ENCODE results near the gene KLHDC2. TPM values are rescaled to one million over a fixed set of nuclear protein-coding genes. Genes with fewer than 3 reads are reported as not detected.

The KLHDC2 gene, protein sequence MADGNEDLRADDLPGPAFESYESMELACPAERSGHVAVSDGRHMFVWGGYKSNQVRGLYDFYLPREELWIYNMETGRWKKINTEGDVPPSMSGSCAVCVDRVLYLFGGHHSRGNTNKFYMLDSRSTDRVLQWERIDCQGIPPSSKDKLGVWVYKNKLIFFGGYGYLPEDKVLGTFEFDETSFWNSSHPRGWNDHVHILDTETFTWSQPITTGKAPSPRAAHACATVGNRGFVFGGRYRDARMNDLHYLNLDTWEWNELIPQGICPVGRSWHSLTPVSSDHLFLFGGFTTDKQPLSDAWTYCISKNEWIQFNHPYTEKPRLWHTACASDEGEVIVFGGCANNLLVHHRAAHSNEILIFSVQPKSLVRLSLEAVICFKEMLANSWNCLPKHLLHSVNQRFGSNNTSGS
- polyA plus RNA-seq (2011; rRNA removed) (75.7 and 83.7 TPM in 2 replicates), polyA plus RNA-seq (2017; fragmentation: RNase III; extraction: RNeasy Plus Mini Kit Qiagen cat#74134 plus additional on column Dnase treatment) (38.9 to 47.5 TPM (median 46.4 TPM) in 3 replicates), polyA minus RNA-seq (2011; rRNA and poly(A)+ RNA removed) (27.5 and 31.6 TPM in 2 replicates)
- 22.3 and 31.0 TPM in 2 replicates for polyA plus RNA-seq (2012; cell fraction: cytosol; rRNA removed)
- polyA plus RNA-seq (2012; cell fraction: nucleus; rRNA removed) = 26.1 and 30.1 TPM in 2 replicates

DNA sequence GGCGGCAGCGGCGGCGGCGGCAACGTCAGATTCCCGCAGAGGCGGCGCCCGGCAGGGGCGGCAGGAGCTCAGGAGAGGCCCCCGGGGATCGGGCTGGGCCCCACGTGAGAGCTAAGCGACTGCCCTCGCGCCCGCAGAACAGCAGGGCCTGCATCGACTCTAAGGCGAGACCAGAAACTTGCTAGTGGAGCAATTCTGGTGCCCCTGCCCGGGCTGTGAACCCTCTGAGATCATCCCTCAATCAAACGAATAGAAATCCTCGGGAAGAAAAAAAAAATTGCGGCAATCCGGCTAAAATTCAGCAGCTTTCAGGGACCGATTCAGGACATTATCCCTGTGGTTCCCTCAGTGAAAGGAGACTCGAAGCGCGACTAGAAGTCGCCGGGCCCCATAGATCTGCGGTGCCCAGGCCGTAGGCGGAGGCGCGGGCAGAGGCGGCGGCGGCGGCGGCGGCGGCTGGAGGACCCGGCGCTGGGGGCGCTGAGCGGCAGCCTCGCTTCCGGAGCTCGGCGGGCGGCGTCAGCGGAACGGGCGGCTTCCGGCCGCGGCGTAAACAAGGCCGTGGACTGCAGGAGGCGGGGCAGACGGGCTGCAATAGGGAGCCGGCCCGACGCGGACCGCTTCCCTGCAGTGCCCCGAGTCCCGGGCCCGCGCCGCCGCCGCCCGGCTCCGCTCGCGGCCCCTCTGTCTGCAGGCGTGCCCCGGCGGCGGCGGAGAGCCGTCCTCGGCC lies at the start of gene KLHDC2:
Gene KLHDC2, plus strand, starts transcription at position 583 of the 730 bp plus-strand sequence. CDS start 316 bp downstream, outside the sequence.
- ATAC-seq = peak; percentile 85 to 87
- no peak for FAIRE-seq
- TF ChIP-seq NPAS2 (CRISPR knock-in tag; IDR thresholded peaks at IDR 0.05; ENCODE audit: borderline replicate concordance) (peak; percentile 9; the same call in 1 of the 2 replicates), ATOH8 (CRISPR knock-in tag; IDR thresholded peaks at IDR 0.05; ENCODE audit: low read depth) (peak; percentile 59; the same call in 1 of the 2 replicates), ZC3H11A (IDR thresholded peaks at IDR 0.05) (no peak), POLR2A (IDR thresholded peaks at IDR 0.05; ENCODE audit: low read length) (peak; percentile 80), SMC3 (IDR thresholded peaks at IDR 0.05) (no peak; the same call in 1 of the 3 replicates), JUN (IDR thresholded peaks at IDR 0.05) (peak in 1 of 2 experiments; percentile 95; a peak in 4 of 5 replicates), E2F6 (IDR thresholded peaks at IDR 0.05; ENCODE audit: borderline replicate concordance, low read depth) (peak; percentile 67; the same call in 1 of the 2 replicates), USF2 (IDR thresholded peaks at IDR 0.05) (peak; percentile 38; the same call in 1 of the 2 replicates), RARB (CRISPR knock-in tag; IDR thresholded peaks at IDR 0.05) (no peak), BHLHE40 (IDR thresholded peaks at IDR 0.05; ENCODE audit: low read depth, low read length) (no peak), ESRRA (IDR thresholded peaks at IDR 0.05; ENCODE audit: borderline replicate concordance, low read length) (no peak), PHF8 (IDR thresholded peaks at IDR 0.05; ENCODE audit: borderline replicate concordance, low read depth) (peak; percentile 60; the same call in 1 of the 2 replicates), HOXB5 (CRISPR knock-in tag; IDR thresholded peaks at IDR 0.05) (no peak), MAX (IDR thresholded peaks at IDR 0.05) (peak; percentile 78)
- TF ChIP-seq, protein P1, sequence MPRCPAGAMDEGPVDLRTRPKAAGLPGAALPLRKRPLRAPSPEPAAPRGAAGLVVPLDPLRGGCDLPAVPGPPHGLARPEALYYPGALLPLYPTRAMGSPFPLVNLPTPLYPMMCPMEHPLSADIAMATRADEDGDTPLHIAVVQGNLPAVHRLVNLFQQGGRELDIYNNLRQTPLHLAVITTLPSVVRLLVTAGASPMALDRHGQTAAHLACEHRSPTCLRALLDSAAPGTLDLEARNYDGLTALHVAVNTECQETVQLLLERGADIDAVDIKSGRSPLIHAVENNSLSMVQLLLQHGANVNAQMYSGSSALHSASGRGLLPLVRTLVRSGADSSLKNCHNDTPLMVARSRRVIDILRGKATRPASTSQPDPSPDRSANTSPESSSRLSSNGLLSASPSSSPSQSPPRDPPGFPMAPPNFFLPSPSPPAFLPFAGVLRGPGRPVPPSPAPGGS (IDR thresholded peaks at IDR 0.05) = peak; percentile 60; the same call in 1 of the 3 replicates
- TF ChIP-seq, protein P2, sequence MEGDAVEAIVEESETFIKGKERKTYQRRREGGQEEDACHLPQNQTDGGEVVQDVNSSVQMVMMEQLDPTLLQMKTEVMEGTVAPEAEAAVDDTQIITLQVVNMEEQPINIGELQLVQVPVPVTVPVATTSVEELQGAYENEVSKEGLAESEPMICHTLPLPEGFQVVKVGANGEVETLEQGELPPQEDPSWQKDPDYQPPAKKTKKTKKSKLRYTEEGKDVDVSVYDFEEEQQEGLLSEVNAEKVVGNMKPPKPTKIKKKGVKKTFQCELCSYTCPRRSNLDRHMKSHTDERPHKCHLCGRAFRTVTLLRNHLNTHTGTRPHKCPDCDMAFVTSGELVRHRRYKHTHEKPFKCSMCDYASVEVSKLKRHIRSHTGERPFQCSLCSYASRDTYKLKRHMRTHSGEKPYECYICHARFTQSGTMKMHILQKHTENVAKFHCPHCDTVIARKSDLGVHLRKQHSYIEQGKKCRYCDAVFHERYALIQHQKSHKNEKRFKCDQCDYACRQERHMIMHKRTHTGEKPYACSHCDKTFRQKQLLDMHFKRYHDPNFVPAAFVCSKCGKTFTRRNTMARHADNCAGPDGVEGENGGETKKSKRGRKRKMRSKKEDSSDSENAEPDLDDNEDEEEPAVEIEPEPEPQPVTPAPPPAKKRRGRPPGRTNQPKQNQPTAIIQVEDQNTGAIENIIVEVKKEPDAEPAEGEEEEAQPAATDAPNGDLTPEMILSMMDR (IDR thresholded peaks at IDR 0.05) = peak; percentile 62
- TF ChIP-seq, protein P3, sequence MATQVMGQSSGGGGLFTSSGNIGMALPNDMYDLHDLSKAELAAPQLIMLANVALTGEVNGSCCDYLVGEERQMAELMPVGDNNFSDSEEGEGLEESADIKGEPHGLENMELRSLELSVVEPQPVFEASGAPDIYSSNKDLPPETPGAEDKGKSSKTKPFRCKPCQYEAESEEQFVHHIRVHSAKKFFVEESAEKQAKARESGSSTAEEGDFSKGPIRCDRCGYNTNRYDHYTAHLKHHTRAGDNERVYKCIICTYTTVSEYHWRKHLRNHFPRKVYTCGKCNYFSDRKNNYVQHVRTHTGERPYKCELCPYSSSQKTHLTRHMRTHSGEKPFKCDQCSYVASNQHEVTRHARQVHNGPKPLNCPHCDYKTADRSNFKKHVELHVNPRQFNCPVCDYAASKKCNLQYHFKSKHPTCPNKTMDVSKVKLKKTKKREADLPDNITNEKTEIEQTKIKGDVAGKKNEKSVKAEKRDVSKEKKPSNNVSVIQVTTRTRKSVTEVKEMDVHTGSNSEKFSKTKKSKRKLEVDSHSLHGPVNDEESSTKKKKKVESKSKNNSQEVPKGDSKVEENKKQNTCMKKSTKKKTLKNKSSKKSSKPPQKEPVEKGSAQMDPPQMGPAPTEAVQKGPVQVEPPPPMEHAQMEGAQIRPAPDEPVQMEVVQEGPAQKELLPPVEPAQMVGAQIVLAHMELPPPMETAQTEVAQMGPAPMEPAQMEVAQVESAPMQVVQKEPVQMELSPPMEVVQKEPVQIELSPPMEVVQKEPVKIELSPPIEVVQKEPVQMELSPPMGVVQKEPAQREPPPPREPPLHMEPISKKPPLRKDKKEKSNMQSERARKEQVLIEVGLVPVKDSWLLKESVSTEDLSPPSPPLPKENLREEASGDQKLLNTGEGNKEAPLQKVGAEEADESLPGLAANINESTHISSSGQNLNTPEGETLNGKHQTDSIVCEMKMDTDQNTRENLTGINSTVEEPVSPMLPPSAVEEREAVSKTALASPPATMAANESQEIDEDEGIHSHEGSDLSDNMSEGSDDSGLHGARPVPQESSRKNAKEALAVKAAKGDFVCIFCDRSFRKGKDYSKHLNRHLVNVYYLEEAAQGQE (IDR thresholded peaks at IDR 0.05) = 0 out of 2 replicates have a peak, but pooled peaks have one; percentile 3
- TF ChIP-seq, protein P4, sequence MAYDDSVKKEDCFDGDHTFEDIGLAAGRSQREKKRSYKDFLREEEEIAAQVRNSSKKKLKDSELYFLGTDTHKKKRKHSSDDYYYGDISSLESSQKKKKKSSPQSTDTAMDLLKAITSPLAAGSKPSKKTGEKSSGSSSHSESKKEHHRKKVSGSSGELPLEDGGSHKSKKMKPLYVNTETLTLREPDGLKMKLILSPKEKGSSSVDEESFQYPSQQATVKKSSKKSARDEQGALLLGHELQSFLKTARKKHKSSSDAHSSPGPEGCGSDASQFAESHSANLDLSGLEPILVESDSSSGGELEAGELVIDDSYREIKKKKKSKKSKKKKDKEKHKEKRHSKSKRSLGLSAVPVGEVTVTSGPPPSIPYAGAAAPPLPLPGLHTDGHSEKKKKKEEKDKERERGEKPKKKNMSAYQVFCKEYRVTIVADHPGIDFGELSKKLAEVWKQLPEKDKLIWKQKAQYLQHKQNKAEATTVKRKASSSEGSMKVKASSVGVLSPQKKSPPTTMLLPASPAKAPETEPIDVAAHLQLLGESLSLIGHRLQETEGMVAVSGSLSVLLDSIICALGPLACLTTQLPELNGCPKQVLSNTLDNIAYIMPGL (CRISPR knock-in tag; IDR thresholded peaks at IDR 0.05; ENCODE audit: borderline replicate concordance) = peak; percentile 35; the same call in 1 of the 2 replicates
- Histone ChIP-seq H3K4me2 (peak within 1 kb of the TSS; percentile 99), H3K4me3 (peak within 1 kb of the TSS; percentile 93), H3K27ac (peak within 1 kb of the TSS; percentile 94 to 96), H3K9me3 (no peaks in the 10 kb centered on the region), H3K4me1 (peaks cover 33% of the 10 kb centered on the region)
- 1% methylated on average over 57 of the region's 86 CpGs for WGBS (ENCODE audit: missing lambda C conversion rate)
- POLR2A ChIA-PET = interaction anchor here (0.6 to 2.9 kb wide), 20 partner anchors 9 to 1019 kb away, joined by 3 to 43 read pairs (median 5); partner anchors contain the start of genes DNAAF2, KLHDC1, MGAT2 and NEMF
- DNase-seq (ENCODE audit: low read depth in 1 of 2, low spot score in 1 of 2) = peak; percentile 65 to 91
- CTCF ChIA-PET = interaction anchor here (0.6 to 6.3 kb wide), 20 partner anchors 8 to 323 kb away, joined by 3 to 38 read pairs (median 4); partner anchors contain the start of genes DNAAF2 and POLE2

All from A549 (cell line).